SU-DHL-6 (cell line): ENCODE measurements around the gene BRI3.

ENCODE experiments used
- H2AFZ ChIP-seq: fragments of 200-600 bp; sonication (generic); 2 replicates; pipeline ENCODE4 v1.6.1; 2014; ENCODE audit warnings: low read depth, mild to moderate bottlenecking, moderate library complexity, mixed read lengths, antibody characterized with exemption, low read length; ENCODE audit not compliant: severe bottlenecking
- H3F3A ChIP-seq: fragments of 200-600 bp; shearing (Covaris generic); 2 replicates; pipeline ENCODE4 v1.6.0; 2016; ENCODE audit warnings: antibody characterized with exemption, mild to moderate bottlenecking; ENCODE audit not compliant: insufficient read depth
- H3K27ac ChIP-seq: fragments of 200-600 bp; sonication (generic); 2 replicates; pipeline ENCODE4 v1.5.1; 2016; ENCODE audit warnings: low read depth, mild to moderate bottlenecking, low read length, moderate library complexity, mixed read lengths
- H3K27me3 ChIP-seq: fragments of 200-600 bp; sonication (generic), shearing (Covaris generic); 2 replicates; pipeline ENCODE4 v1.6.0; 2014; ENCODE audit warnings: mild to moderate bottlenecking, low read length
- H3K36me3 ChIP-seq: fragments of 200-600 bp; sonication (generic); 2 replicates; pipeline ENCODE4 v1.6.1; 2014; ENCODE audit warnings: mild to moderate bottlenecking, low read length, mixed read lengths
- H3K4me2 ChIP-seq: fragments of 300-600, 200-600 bp; shearing (Covaris generic), sonication (generic); 2 replicates; pipeline ENCODE4 v1.6.0; 2014; ENCODE audit warnings: low read length, low read depth, mild to moderate bottlenecking; ENCODE audit not compliant: poor library complexity, severe bottlenecking
- H3K4me3 ChIP-seq: fragments of 200-600 bp; sonication (generic); 2 replicates; pipeline ENCODE4 v1.5.1; 2014; ENCODE audit warnings: antibody characterized with exemption, low read length, mild to moderate bottlenecking, mixed read lengths; ENCODE audit not compliant: insufficient read depth, poor library complexity, severe bottlenecking
- H3K79me2 ChIP-seq: fragments of 200-600 bp; sonication (generic); 2 replicates; pipeline ENCODE4 v1.6.1; 2014; ENCODE audit warnings: mild to moderate bottlenecking, low read length, moderate library complexity; ENCODE audit not compliant: insufficient read depth
- H3K9ac ChIP-seq: fragments of 200-600 bp; sonication (generic); 2 replicates; pipeline ENCODE4 v1.7.0; 2014; ENCODE audit warnings: mild to moderate bottlenecking, low read length
- H3K9me2 ChIP-seq: fragments of 200-600 bp; sonication (generic); replicated peaks from 2 replicates; pipeline ENCODE4 v1.6.1; 2014; ENCODE audit warnings: low read length; ENCODE audit not compliant: insufficient read depth
- H3K9me3 ChIP-seq: fragments of 200-600 bp; sonication (generic); 2 replicates; pipeline ENCODE4 v1.6.1; 2014; ENCODE audit warnings: low read length, mixed read lengths; ENCODE audit not compliant: insufficient read depth
- H4K20me1 ChIP-seq: fragments of 200-600 bp; sonication (generic); 2 replicates; pipeline ENCODE4 v1.6.1; 2014; ENCODE audit warnings: low read depth, mild to moderate bottlenecking, antibody characterized with exemption, low read length, moderate library complexity, mixed read lengths
- CTCF ChIP-seq: fragments of 200-600 bp; sonication (generic); IDR thresholded peaks from one replicate; pipeline ENCODE4 v1.5.1; 2017; ENCODE audit warnings: antibody characterized with exemption, mild to moderate bottlenecking, low read length, moderate library complexity; ENCODE audit not compliant: insufficient read depth, poor library complexity, severe bottlenecking
- EZH2phosphoT487 ChIP-seq: fragments of 200-600 bp; sonication (generic), shearing (Covaris generic); conservative IDR thresholded peaks from 2 replicates; pipeline ENCODE4 v1.6.1; 2018; ENCODE audit warnings: mild to moderate bottlenecking, antibody characterized with exemption, low read length, moderate library complexity, mixed read lengths

BRI3 gene

DNA sequence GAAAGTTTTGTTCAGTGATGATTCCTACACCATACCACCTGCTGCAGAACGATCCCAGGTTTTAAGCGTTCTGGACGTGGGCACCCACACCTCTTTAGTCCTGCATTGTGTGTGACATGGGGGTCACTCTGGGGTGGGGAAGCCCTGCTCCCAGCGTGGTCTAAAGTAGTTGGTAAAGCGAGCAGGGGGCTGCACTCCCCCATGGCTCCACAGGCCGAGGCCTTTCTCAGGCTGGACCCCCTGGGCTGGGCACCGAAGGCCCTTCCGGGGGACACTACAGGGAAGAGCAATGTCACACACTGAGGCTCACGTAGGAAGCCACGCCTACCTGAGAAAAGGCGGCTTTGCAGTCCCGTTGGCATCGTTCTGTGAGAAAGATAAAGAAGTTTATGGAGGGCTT is 12.3 kb downstream of the BRI3 start:
- no peaks in the 10 kb centered on the region for H3K9me3 ChIP-seq
- H3K4me3 ChIP-seq, result no peak overlapping the region
- H3K36me3 ChIP-seq, result no peaks in the 10 kb centered on the region
- no peaks in the 10 kb centered on the region for H3F3A ChIP-seq
- TF ChIP-seq EZH2phosphoT487 (no peak), CTCF (no peak)
- H3K27me3 ChIP-seq, result no peaks in the 10 kb centered on the region
- H3K9ac ChIP-seq, result no peak overlapping the region
- H3K9me2 ChIP-seq, result no peaks in the 10 kb centered on the region
- H2AFZ ChIP-seq, result no peak overlapping the region
- no peak overlapping the region for H3K4me2 ChIP-seq
- H3K79me2 ChIP-seq, result no peaks in the 10 kb centered on the region
- H3K27ac ChIP-seq, result no peak overlapping the region
- H4K20me1 ChIP-seq, result no peaks in the 10 kb centered on the region

DNA sequence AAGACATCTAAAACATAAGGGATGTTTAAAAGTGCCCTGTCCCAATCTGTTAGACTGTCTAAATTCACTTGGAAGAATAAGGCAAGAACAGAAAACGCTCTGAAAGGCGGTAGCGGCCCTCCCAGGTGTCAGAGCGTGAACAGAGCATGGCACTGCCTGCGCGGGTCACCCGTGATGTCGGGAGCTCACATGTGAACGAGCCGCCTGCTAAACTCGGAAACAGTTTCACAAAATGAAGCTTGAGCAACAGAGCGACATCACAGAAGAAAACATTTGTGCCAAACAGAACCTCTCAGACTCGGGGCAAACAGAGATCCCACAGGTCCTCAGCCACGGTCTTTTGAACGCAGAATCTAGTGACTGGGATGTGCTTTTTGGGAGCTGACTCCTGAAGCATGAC is 12.8 kb downstream of the BRI3 start:
- Histone ChIP-seq H2AFZ (no peak overlapping the region), H3F3A (no peaks in the 10 kb centered on the region), H3K4me2 (no peak overlapping the region), H3K27ac (no peak overlapping the region), H4K20me1 (no peaks in the 10 kb centered on the region), H3K9me2 (no peaks in the 10 kb centered on the region), H3K36me3 (no peaks in the 10 kb centered on the region), H3K9me3 (no peaks in the 10 kb centered on the region), H3K79me2 (no peaks in the 10 kb centered on the region), H3K9ac (no peak overlapping the region), H3K27me3 (no peaks in the 10 kb centered on the region), H3K4me3 (no peak overlapping the region)
- TF ChIP-seq CTCF (no peak), EZH2phosphoT487 (no peak)

DNA sequence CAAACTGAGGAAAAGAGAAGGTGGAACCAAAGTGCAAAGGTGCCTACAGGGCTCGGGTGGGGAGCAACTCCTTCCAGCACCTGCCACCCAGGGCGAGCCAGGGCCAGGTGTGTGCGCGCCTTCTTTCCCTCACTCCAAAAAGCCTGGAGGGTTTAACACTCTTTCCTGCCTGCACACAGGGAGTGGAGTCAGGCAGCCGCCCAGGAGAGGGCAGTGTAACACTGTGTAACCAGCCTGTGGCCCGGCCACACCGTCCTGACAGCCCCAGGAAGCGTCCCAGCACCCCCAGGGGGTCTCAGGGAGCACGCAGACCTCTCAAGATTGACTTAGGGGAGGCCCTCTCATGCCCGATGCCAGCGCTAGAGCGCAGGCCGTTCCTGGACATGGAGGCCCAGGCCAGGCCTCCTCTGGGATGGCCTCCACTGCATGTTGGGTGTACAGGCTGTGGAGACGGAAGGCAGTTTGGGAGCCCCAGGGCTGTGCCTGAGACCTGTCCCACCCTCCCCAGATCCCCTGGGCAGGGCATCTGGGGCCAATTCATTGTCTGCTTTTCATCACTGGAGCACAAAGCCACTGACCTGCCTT is 13.4 kb downstream of the BRI3 start:
- Histone ChIP-seq H3K4me3 (no peak overlapping the region), H3K79me2 (no peaks in the 10 kb centered on the region), H3K4me2 (no peak overlapping the region), H3K9me3 (no peaks in the 10 kb centered on the region), H3K27me3 (no peaks in the 10 kb centered on the region), H2AFZ (no peak overlapping the region), H3K27ac (no peak overlapping the region), H3F3A (no peaks in the 10 kb centered on the region), H3K36me3 (no peaks in the 10 kb centered on the region), H3K9me2 (no peaks in the 10 kb centered on the region), H4K20me1 (no peaks in the 10 kb centered on the region), H3K9ac (no peak overlapping the region)
- TF ChIP-seq EZH2phosphoT487 (no peak), CTCF (peak; percentile 73)
